A549 (cell line): ENCODE data around the gene NDUFB4. TPM values are rescaled to one million over a fixed set of nuclear protein-coding genes. Genes with fewer than 3 reads are reported as not detected.

ENCODE experiments used
- ATAC-seq, 2 experiments: fragments of 200-7000 bp in 1 of 2; fragments of >200 bp in 1 of 2; cut with Nextera tagmentation in 1 of 2; cut with Tn5 transposase in 1 of 2; 3 replicates each; pipeline versions ENCODE4 v1.8.0 to v1.9.1; 2018 to 2020; ENCODE audit warnings: mild to moderate bottlenecking in 1 of 2, moderate library complexity in 1 of 2
- CTCF ChIA-PET: fragments of 300-600 bp; sonication (Branson Sonifier 250); formaldehyde crosslinking; extraction: SDS; loops from one replicate; lab custom pipeline; 2021; ENCODE audit warnings: antibody characterized with exemption, inconsistent platforms; lab: Yijun Ruan, JAX
- POLR2A ChIA-PET: fragments of 350-600 bp; formaldehyde crosslinking; extraction: SDS; loops from one replicate; lab custom pipeline; 2021; ENCODE audit warnings: antibody characterized with exemption, inconsistent platforms; lab: Yijun Ruan, JAX
- DNase-seq, 2 experiments: peaks; one replicate each; pipeline versions ENCODE4 v3.0.0 to v3.0.0-alpha.2; 2011 to 2016; ENCODE audit warnings: low read depth in 1 of 2, low spot score in 1 of 2
- FAIRE-seq: peaks from 2 replicates; lab custom pipeline; 2011; peaks lifted over from hg19 to GRCh38; lab: Jason Lieb, UNC
- H3K27ac ChIP-seq, 2 experiments: fragments of >200 bp; sonication (Bioruptor Twin); formaldehyde crosslinking; 3 replicates each; pipeline ENCODE4 v1.5.1; 2016 to 2017
- H3K4me1 ChIP-seq: fragments of >200 bp; sonication (Bioruptor Twin); formaldehyde crosslinking; 3 replicates; pipeline ENCODE4 v1.6.1; 2016
- H3K4me2 ChIP-seq: fragments of >200 bp; sonication (Bioruptor Twin); formaldehyde crosslinking; 3 replicates; pipeline ENCODE4 v1.6.1; 2016
- H3K4me3 ChIP-seq: fragments of >200 bp; sonication (Bioruptor Twin); formaldehyde crosslinking; 3 replicates; pipeline ENCODE4 v1.5.1; 2016
- H3K9me3 ChIP-seq: fragments of >200 bp; sonication (Bioruptor Twin); formaldehyde crosslinking; 3 replicates; pipeline ENCODE4 v1.6.1; 2016
- BHLHE40 ChIP-seq: IDR thresholded peaks from 2 replicates; pipeline ENCODE4 v1.6.1; 2012; ENCODE audit warnings: low read depth, low read length, inconsistent platforms
- CBX2 ChIP-seq: fragments of 200-600 bp; sonication (generic); IDR thresholded peaks from 2 replicates; pipeline ENCODE4 v1.6.1; 2016; ENCODE audit warnings: low read depth, mild to moderate bottlenecking, borderline replicate concordance
- CBX8 ChIP-seq: fragments of 200-600 bp; sonication (generic); IDR thresholded peaks from 2 replicates; pipeline ENCODE4 v1.6.1; 2016
- EHF ChIP-seq: fragments of 250-450 bp; sonication (Bioruptor Pico); IDR thresholded peaks from 2 replicates; pipeline ENCODE4 v1.5.0; 2020; ENCODE audit warnings: mild to moderate bottlenecking
- EP300 ChIP-seq, 2 experiments: fragments of >200 bp; sonication (Bioruptor Twin); formaldehyde crosslinking; IDR thresholded peaks; 2 replicates in 1 of 2; 3 replicates in 1 of 2; pipeline ENCODE4 v1.6.1; 2016 to 2017
- FOSL2 ChIP-seq, 2 experiments: fragments of 450-650 bp in 1 of 2; fragments of >200 bp in 1 of 2; sonication (Bioruptor Twin) in 1 of 2; formaldehyde crosslinking; IDR thresholded peaks; 2 replicates each; pipeline versions ENCODE4 v1.5.0 to v1.6.1; 2016 to 2020; ENCODE audit warnings: mild to moderate bottlenecking in 1 of 2, moderate library complexity in 1 of 2
- GATA3 ChIP-seq: IDR thresholded peaks from 2 replicates; pipeline ENCODE4 v1.6.1; 2012; ENCODE audit warnings: borderline replicate concordance
- HEYL ChIP-seq: fragments of 250-450 bp; sonication (Bioruptor Pico); IDR thresholded peaks from 2 replicates; pipeline ENCODE4 v1.8.0; 2021; ENCODE audit warnings: mild to moderate bottlenecking, moderate library complexity
- HOXA7 ChIP-seq: fragments of 250-450 bp; sonication (Bioruptor Pico); IDR thresholded peaks from 2 replicates; pipeline ENCODE4 v1.5.0; 2020; ENCODE audit warnings: mild to moderate bottlenecking, moderate library complexity
- HOXB13 ChIP-seq: fragments of 250-450 bp; sonication (Bioruptor Pico); IDR thresholded peaks from 2 replicates; pipeline ENCODE4 v1.5.0; 2020; ENCODE audit warnings: low read depth, mild to moderate bottlenecking, moderate library complexity
- HOXB5 ChIP-seq: fragments of 250-450 bp; sonication (Bioruptor Pico); IDR thresholded peaks from 2 replicates; pipeline ENCODE4 v1.5.0; 2020; ENCODE audit warnings: mild to moderate bottlenecking, moderate library complexity
- JUN ChIP-seq, 2 experiments: fragments of >200 bp; sonication (Bioruptor Twin); formaldehyde crosslinking; IDR thresholded peaks; 2 replicates in 1 of 2; 3 replicates in 1 of 2; pipeline ENCODE4 v1.6.1; 2016 to 2017
- MAFK ChIP-seq: fragments of 450-650 bp; IDR thresholded peaks from 2 replicates; pipeline ENCODE4 v1.6.1; 2014; ENCODE audit not compliant: partially characterized antibody
- MYC ChIP-seq: IDR thresholded peaks from 2 replicates; pipeline ENCODE4 v1.6.1; 2012; ENCODE audit warnings: mild to moderate bottlenecking, inconsistent platforms, low read length, improper control_type of control experiment, borderline replicate concordance
- NPAS2 ChIP-seq: fragments of 250-450 bp; sonication (Bioruptor Pico); IDR thresholded peaks from 2 replicates; pipeline ENCODE4 v1.8.0; 2022; ENCODE audit warnings: mild to moderate bottlenecking, moderate library complexity, borderline replicate concordance
- NR3C1 ChIP-seq: fragments of >200 bp; sonication (Bioruptor Twin); formaldehyde crosslinking; IDR thresholded peaks from 3 replicates; pipeline ENCODE4 v1.6.1; 2017
- SREBF2 ChIP-seq: fragments of 450-650 bp; IDR thresholded peaks from 2 replicates; pipeline ENCODE4 v1.6.1; 2014; ENCODE audit warnings: mild to moderate bottlenecking, moderate library complexity
- ZNF302 ChIP-seq: fragments of 250-450 bp; sonication (Bioruptor Pico); IDR thresholded peaks from 2 replicates; pipeline ENCODE4 v1.9.0; 2021; ENCODE audit warnings: inconsistent platforms, mild to moderate bottlenecking, moderate library complexity
- ZSCAN20 ChIP-seq: fragments of 250-450 bp; sonication (Bioruptor Pico); IDR thresholded peaks from 2 replicates; pipeline ENCODE4 v1.8.0; 2022; ENCODE audit warnings: mild to moderate bottlenecking, moderate library complexity
- WGBS: methylation state at CpG from one replicate; pipeline ENCODE4 v1.1.6; 2017; ENCODE audit errors: missing lambda C conversion rate; 5-methylcytosine and 5-hydroxymethylcytosine counted together
- polyA plus RNA-seq, 4 experiments: library from polyadenylated mRNA; depleted of rRNA in 3 of 4; stranded (reverse); fragments of >200 nt; fragmentation: RNase III in 1 of 4; extraction: RNeasy Plus Mini Kit Qiagen cat#74134 plus additional on column Dnase treatment in 1 of 4; gene quantifications; 2 replicates in 3 of 4; 3 replicates in 1 of 4; pipeline ENCODE4 v1.2.3, GENCODE V29; 2011 to 2017
- TF ChIP-seq, protein P1 (sequence below): fragments of 150-350 bp; IDR thresholded peaks from 2 replicates; pipeline ENCODE4 v1.6.1; 2014; ENCODE audit warnings: low read depth, mild to moderate bottlenecking, low read length
- TF ChIP-seq, protein P2 (sequence below): fragments of >200 bp; sonication (Bioruptor Twin); formaldehyde crosslinking; IDR thresholded peaks from 2 replicates; pipeline ENCODE4 v1.6.1; 2016
- TF ChIP-seq, protein P3 (sequence below): fragments of >200 bp; sonication (Bioruptor Twin); formaldehyde crosslinking; IDR thresholded peaks from 3 replicates; pipeline ENCODE4 v1.5.1; 2016

Gene NDUFB4
- polyA plus RNA-seq, 2 of the 4 experiments (the other 2 are of a cell fraction): 239 to 686 TPM

DNA sequence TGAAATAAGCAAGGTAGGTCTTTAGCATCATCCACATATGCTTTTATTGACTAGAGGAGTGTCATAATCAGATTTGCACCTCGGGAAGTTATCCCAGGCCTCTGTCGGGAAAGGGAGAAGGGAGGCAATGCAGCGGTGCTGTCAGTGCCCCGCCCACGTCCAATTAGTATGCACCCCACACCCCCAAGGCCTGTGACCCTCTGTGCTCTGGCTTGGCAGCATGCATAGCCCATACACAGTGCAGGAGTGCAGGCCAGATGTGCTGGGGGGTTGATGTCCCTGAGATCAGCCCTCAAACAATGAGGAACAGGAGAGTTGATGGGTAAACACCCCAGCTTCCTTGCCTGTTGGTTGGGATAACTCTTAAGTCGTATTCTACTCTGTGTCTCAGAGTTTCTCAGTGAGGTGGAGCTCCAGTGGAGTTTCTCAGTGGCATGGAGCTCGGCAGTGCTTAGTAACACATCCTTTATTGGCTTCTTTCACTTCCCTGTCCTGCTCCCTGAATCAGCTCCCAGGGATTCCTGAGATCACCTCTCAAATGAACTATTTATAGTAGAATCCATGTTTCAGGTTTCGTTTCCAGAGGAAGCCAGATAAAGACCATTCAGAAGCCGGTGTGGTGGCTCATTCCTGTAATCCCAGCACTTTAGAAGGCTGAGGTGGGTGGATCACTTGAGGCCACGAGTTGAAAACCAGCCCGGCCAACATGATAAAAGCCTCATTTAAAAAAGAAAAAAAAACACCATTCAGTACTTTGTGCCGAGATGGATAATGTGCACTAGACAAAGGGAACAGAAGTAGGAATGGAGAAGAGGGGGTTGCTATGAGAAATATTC is 26.7 kb upstream of the NDUFB4 start:
- FAIRE-seq: no peak
- WGBS: 50% methylated on average over 12 of the region's 12 CpGs
- Histone ChIP-seq H3K4me3 (no peak overlapping the region), H3K9me3 (no peaks in the 10 kb centered on the region), H3K4me2 (no peak overlapping the region), H3K4me1 (peaks cover 4% of the 10 kb centered on the region; the same call in 2 of the 3 replicates), H3K27ac (no peak overlapping the region)
- no peak for DNase-seq
- ChIA-PET POLR2A (no interaction called here), CTCF (interaction anchor here (0.6 to 3.3 kb wide), 6 partner anchors 8 to 657 kb away, joined by 3 to 50 read pairs (median 6); no protein-coding TSS in a partner anchor)
- no peak for TF ChIP-seq GATA3
- no peak for TF ChIP-seq EHF (CRISPR knock-in tag)
- no peak for TF ChIP-seq JUN (IDR thresholded peaks at IDR 0.05)
- no peak for TF ChIP-seq HOXB13 (CRISPR knock-in tag)
- TF ChIP-seq, protein P1, sequence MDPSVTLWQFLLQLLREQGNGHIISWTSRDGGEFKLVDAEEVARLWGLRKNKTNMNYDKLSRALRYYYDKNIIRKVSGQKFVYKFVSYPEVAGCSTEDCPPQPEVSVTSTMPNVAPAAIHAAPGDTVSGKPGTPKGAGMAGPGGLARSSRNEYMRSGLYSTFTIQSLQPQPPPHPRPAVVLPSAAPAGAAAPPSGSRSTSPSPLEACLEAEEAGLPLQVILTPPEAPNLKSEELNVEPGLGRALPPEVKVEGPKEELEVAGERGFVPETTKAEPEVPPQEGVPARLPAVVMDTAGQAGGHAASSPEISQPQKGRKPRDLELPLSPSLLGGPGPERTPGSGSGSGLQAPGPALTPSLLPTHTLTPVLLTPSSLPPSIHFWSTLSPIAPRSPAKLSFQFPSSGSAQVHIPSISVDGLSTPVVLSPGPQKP: no peak
- TF ChIP-seq CBX8: no peak
- TF ChIP-seq, protein P2, sequence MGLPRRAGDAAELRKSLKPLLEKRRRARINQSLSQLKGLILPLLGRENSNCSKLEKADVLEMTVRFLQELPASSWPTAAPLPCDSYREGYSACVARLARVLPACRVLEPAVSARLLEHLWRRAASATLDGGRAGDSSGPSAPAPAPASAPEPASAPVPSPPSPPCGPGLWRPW: no peak
- no peak for TF ChIP-seq NR3C1
- no peak for ATAC-seq

DNA sequence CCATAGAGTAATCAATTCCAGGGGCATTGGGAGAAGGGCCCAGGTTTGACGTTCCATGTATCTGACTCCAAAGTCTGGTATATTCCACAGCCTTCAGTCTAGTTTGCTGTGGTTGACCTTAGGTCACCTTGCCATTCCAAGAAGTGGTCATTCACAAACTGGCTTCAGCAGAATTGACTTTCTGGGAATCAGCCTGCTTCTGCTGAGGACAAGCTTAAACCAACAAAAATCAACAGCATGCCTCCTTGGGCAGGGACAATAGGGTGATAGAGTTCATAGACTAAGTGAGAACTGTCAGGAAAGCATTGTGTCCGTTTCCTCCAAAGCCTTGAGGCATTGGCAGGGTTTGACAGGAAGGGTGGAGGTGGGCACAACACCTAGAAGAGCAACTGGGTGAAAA is 24.1 kb upstream of the NDUFB4 start:
- 60% methylated on average over 2 of the region's 2 CpGs for WGBS
- H3K9me3 ChIP-seq: no peaks in the 10 kb centered on the region
- POLR2A ChIA-PET: no interaction called here
- FAIRE-seq (no peak), ATAC-seq (no peak)
- TF ChIP-seq BHLHE40: no peak
- no peak for TF ChIP-seq MYC
- TF ChIP-seq NPAS2 (CRISPR knock-in tag): no peak
- TF ChIP-seq, protein P1: no peak
- TF ChIP-seq ZNF302 (CRISPR knock-in tag): no peak
- TF ChIP-seq ZSCAN20: no peak
- no peak for TF ChIP-seq CBX2
- no peak for TF ChIP-seq EP300 (IDR thresholded peaks at IDR 0.05)
- TF ChIP-seq HEYL (CRISPR knock-in tag): no peak
- TF ChIP-seq HOXB5 (CRISPR knock-in tag): no peak
- no peak for TF ChIP-seq FOSL2 (IDR thresholded peaks at IDR 0.05)
- no peak for TF ChIP-seq FOSL2 (CRISPR knock-in tag; IDR thresholded peaks at IDR 0.05)
- TF ChIP-seq, protein P3, sequence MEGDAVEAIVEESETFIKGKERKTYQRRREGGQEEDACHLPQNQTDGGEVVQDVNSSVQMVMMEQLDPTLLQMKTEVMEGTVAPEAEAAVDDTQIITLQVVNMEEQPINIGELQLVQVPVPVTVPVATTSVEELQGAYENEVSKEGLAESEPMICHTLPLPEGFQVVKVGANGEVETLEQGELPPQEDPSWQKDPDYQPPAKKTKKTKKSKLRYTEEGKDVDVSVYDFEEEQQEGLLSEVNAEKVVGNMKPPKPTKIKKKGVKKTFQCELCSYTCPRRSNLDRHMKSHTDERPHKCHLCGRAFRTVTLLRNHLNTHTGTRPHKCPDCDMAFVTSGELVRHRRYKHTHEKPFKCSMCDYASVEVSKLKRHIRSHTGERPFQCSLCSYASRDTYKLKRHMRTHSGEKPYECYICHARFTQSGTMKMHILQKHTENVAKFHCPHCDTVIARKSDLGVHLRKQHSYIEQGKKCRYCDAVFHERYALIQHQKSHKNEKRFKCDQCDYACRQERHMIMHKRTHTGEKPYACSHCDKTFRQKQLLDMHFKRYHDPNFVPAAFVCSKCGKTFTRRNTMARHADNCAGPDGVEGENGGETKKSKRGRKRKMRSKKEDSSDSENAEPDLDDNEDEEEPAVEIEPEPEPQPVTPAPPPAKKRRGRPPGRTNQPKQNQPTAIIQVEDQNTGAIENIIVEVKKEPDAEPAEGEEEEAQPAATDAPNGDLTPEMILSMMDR: no peak
- TF ChIP-seq, protein P2: no peak
- no peak for TF ChIP-seq HOXA7 (CRISPR knock-in tag)
- no peak for TF ChIP-seq MAFK
- TF ChIP-seq SREBF2: no peak
- TF ChIP-seq, all 56 proteins: peak for 0
- CTCF ChIA-PET: interaction anchor here (1.5 kb wide), 1 partner anchor 9 kb away, joined by 3 read pairs; no protein-coding TSS in a partner anchor
- Histone ChIP-seq H3K27ac (no peak overlapping the region), H3K4me3 (no peak overlapping the region), H3K4me1 (peaks cover 4% of the 10 kb centered on the region; the same call in 2 of the 3 replicates), H3K4me2 (no peak overlapping the region)
- DNase-seq: no peak
